Neural progenitor cell (in vitro differentiated cells): Measurements from ENCODE around the gene USP10. TPM values are rescaled to one million over a fixed set of nuclear protein-coding genes. Genes with fewer than 3 reads are reported as not detected.

Source experiments
- DNase-seq: peaks from one replicate; pipeline ENCODE4 v3.0.0-alpha.2; 2016; ENCODE audit warnings: low spot score
- H2AFZ ChIP-seq: fragments of 200-600 bp; sonication (generic); replicated peaks from 2 replicates; pipeline ENCODE4 v1.6.1; 2016; ENCODE audit warnings: antibody characterized with exemption
- H3F3A ChIP-seq: fragments of 200-600 bp; sonication (generic); 2 replicates; pipeline ENCODE4 v1.6.1; 2016; ENCODE audit warnings: antibody characterized with exemption, low read depth
- H3K27ac ChIP-seq: fragments of 200-600 bp; sonication (generic); 2 replicates; pipeline ENCODE4 v1.5.1; 2016; ENCODE audit warnings: mild to moderate bottlenecking
- H3K27me3 ChIP-seq: fragments of 200-600 bp; sonication (generic); 2 replicates; pipeline ENCODE4 v1.6.1; 2016; ENCODE audit warnings: mild to moderate bottlenecking, moderate library complexity
- H3K36me3 ChIP-seq: fragments of 200-600 bp; sonication (generic); 2 replicates; pipeline ENCODE4 v1.5.1; 2016
- H3K4me1 ChIP-seq: fragments of 200-600 bp; sonication (generic); 2 replicates; pipeline ENCODE4 v1.6.1; 2016; ENCODE audit warnings: mixed run types
- H3K4me2 ChIP-seq: fragments of 200-600 bp; sonication (generic); 2 replicates; pipeline ENCODE4 v1.6.1; 2016
- H3K4me3 ChIP-seq: fragments of 200-600 bp; sonication (generic); 2 replicates; pipeline ENCODE4 v1.5.1; 2016
- H3K79me2 ChIP-seq: fragments of 200-600 bp; sonication (generic); 2 replicates; pipeline ENCODE4 v1.6.1; 2016; ENCODE audit warnings: low read depth
- H3K9ac ChIP-seq: fragments of 200-600 bp; sonication (generic); 2 replicates; pipeline ENCODE4 v1.6.1; 2016
- H3K9me3 ChIP-seq: fragments of 200-600 bp; sonication (generic); 2 replicates; pipeline ENCODE4 v1.5.1; 2016; ENCODE audit warnings: low read depth
- H4K20me1 ChIP-seq: fragments of 200-600 bp; sonication (generic); 2 replicates; pipeline ENCODE4 v1.6.1; 2016; ENCODE audit warnings: low read depth
- H3K27ac Mint-ChIP-seq: 3 replicates; pipeline ENCODE4 v1.8.0; 2021; ENCODE audit warnings: mixed read lengths
- H3K27me3 Mint-ChIP-seq: 2 replicates; pipeline ENCODE4 v1.8.0; 2022; ENCODE audit warnings: low read depth, mild to moderate bottlenecking, inconsistent platforms, moderate library complexity, mixed read lengths; ENCODE audit not compliant: insufficient read depth
- H3K36me3 Mint-ChIP-seq: 3 replicates; pipeline ENCODE4 v1.8.0; 2021; ENCODE audit warnings: mixed read lengths
- H3K4me1 Mint-ChIP-seq: 3 replicates; pipeline ENCODE4 v1.8.0; 2021; ENCODE audit warnings: mixed read lengths
- H3K4me3 Mint-ChIP-seq: 3 replicates; pipeline ENCODE4 v1.8.0; 2021; ENCODE audit warnings: mild to moderate bottlenecking, moderate library complexity, mixed read lengths
- H3K9me3 Mint-ChIP-seq: 3 replicates; pipeline ENCODE4 v1.8.0; 2020; ENCODE audit warnings: mixed read lengths
- EZH2 ChIP-seq: fragments of 200-600 bp; sonication (generic); IDR thresholded peaks from 2 replicates; pipeline ENCODE4 v1.6.1; 2017; ENCODE audit warnings: antibody characterized with exemption, mild to moderate bottlenecking, moderate library complexity
- EZH2phosphoT487 ChIP-seq: fragments of 200-600 bp; sonication (generic); IDR thresholded peaks from 2 replicates; pipeline ENCODE4 v1.6.1; 2017; ENCODE audit warnings: antibody characterized with exemption
- total RNA-seq: library from RNA; depleted of rRNA; stranded (reverse); fragments of >200 nt; gene quantifications from 2 replicates; pipeline ENCODE4 v1.2.3, GENCODE V29; 2015; ENCODE audit warnings: low replicate concordance
- TF ChIP-seq, protein P1 (sequence below): fragments of 200-600 bp; sonication (generic); IDR thresholded peaks from 2 replicates; pipeline ENCODE4 v1.5.1; 2017; ENCODE audit warnings: antibody characterized with exemption, mild to moderate bottlenecking

Gene USP10
- total RNA-seq, 1 donor from 2014 or later, result 130 TPM

DNA sequence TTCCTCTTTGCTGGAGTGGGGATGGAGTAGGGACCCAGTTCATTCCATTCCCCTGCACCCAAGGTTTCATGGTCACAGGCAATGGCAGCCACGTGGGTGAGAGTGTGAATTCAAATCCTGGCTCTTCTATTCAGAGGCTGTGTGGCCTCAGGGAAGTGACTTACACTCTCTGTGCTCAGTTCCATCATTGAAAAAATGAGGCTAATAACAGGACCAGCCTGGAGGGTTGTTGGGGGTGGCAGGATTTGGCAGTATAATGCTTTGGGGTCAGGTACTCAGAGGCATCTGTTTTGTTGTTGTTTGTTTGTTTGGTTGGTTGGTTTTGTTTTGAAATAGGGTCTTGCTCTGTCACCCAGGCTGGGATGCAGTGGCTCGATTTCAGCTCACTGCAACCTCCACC is 117.8 kb downstream of the USP10 start:
- H4K20me1 ChIP-seq, result no peaks in the 10 kb centered on the region
- no peaks in the 10 kb centered on the region for H3K9me3 ChIP-seq
- no peaks in the 10 kb centered on the region for H3F3A ChIP-seq
- Mint-ChIP-seq H3K4me1 (peaks cover 19% of the 10 kb centered on the region), H3K27me3 (peaks cover 36% of the 10 kb centered on the region), H3K36me3 (no peaks in the 10 kb centered on the region), H3K4me3 (no peak overlapping the region), H3K27ac (no peak overlapping the region), H3K9me3 (no peaks in the 10 kb centered on the region)
- peaks cover 59% of the 10 kb centered on the region for H3K27me3 ChIP-seq
- no peak for DNase-seq
- no peak overlapping the region for H2AFZ ChIP-seq
- no peaks in the 10 kb centered on the region for H3K36me3 ChIP-seq
- H3K9ac ChIP-seq, result no peak overlapping the region
- no peak overlapping the region for H3K4me3 ChIP-seq
- no peaks in the 10 kb centered on the region for H3K79me2 ChIP-seq
- H3K4me1 ChIP-seq, result no peaks in the 10 kb centered on the region
- H3K4me2 ChIP-seq, result no peak overlapping the region
- TF ChIP-seq EZH2phosphoT487 (no peak), EZH2 (no peak)
- TF ChIP-seq, protein P1, sequence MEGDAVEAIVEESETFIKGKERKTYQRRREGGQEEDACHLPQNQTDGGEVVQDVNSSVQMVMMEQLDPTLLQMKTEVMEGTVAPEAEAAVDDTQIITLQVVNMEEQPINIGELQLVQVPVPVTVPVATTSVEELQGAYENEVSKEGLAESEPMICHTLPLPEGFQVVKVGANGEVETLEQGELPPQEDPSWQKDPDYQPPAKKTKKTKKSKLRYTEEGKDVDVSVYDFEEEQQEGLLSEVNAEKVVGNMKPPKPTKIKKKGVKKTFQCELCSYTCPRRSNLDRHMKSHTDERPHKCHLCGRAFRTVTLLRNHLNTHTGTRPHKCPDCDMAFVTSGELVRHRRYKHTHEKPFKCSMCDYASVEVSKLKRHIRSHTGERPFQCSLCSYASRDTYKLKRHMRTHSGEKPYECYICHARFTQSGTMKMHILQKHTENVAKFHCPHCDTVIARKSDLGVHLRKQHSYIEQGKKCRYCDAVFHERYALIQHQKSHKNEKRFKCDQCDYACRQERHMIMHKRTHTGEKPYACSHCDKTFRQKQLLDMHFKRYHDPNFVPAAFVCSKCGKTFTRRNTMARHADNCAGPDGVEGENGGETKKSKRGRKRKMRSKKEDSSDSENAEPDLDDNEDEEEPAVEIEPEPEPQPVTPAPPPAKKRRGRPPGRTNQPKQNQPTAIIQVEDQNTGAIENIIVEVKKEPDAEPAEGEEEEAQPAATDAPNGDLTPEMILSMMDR, result no peak
- no peak overlapping the region for H3K27ac ChIP-seq

DNA sequence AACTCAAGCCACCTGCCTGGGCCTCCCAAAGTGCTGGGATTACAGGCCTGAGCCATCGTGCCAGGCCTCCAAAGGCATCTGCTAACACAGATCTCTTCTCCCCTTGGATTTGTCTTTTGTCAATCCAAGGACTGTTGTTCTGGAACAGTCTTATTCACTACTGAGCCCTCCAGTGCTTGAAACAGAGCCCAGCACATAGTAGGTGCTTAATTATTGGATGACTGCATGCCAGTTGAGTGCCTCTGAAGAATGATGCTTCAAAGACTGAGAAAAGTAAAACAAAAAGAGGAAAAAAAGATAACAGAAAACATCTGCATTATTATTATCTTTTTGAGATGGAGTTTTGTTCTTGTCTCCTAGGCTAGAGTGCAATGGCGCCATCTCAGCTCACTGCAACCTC is 118.3 kb downstream of the USP10 start:
- Mint-ChIP-seq H3K9me3 (no peaks in the 10 kb centered on the region), H3K4me1 (peaks cover 16% of the 10 kb centered on the region), H3K36me3 (no peaks in the 10 kb centered on the region), H3K4me3 (no peak overlapping the region), H3K27ac (no peak overlapping the region), H3K27me3 (peaks cover 37% of the 10 kb centered on the region)
- no peaks in the 10 kb centered on the region for H3K4me1 ChIP-seq
- H3F3A ChIP-seq, result no peaks in the 10 kb centered on the region
- no peak overlapping the region for H3K27ac ChIP-seq
- no peaks in the 10 kb centered on the region for H3K36me3 ChIP-seq
- H4K20me1 ChIP-seq, result no peaks in the 10 kb centered on the region
- TF ChIP-seq EZH2 (no peak), EZH2phosphoT487 (no peak)
- TF ChIP-seq, protein P1, result no peak
- no peak overlapping the region for H3K4me2 ChIP-seq
- H3K4me3 ChIP-seq, result no peak overlapping the region
- peaks cover 64% of the 10 kb centered on the region for H3K27me3 ChIP-seq
- H2AFZ ChIP-seq, result no peak overlapping the region
- no peaks in the 10 kb centered on the region for H3K79me2 ChIP-seq
- no peak for DNase-seq
- H3K9ac ChIP-seq, result no peak overlapping the region
- H3K9me3 ChIP-seq, result no peaks in the 10 kb centered on the region

DNA sequence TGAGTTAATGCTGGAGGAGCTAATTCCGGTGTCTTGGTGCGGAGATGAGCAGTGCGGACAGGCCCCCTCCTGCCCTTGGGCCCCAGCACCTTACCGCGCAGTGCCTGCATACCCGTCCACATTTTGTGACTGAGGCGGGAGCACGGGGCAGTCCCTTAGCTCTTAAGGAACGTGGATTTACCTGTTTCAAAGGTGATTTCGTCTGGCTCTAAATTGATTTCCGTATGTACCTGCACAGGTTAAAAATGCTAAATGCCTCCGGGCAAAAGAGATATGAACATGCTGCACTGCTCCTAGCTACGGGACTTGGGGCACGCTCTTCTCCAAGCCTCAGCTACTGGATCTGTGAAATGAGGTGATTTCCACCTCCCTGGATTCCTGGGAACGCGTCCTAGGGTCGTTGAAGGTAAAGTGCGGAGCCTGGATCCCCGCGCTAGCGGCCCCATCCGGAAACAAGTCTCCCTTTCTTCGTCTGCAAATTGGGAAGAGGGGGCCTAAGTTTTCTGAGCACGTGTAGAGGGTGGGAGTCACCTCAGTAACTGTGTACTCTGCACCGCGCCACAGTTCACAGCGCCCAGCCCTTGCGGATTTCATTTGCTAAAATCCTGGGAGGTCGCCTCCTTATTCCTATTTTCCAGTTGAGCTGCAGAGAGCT is 119.3 kb downstream of the USP10 start:
- Mint-ChIP-seq H3K27ac (no peak overlapping the region), H3K4me1 (peaks cover 16% of the 10 kb centered on the region), H3K4me3 (peak overlapping the region; percentile 57), H3K9me3 (no peaks in the 10 kb centered on the region), H3K36me3 (no peaks in the 10 kb centered on the region), H3K27me3 (peaks cover 40% of the 10 kb centered on the region)
- peak overlapping the region; percentile 77 for H3K4me2 ChIP-seq
- H3K27ac ChIP-seq, result no peak overlapping the region
- H3K79me2 ChIP-seq, result no peaks in the 10 kb centered on the region
- H3K9ac ChIP-seq, result no peak overlapping the region
- TF ChIP-seq, protein P1, result no peak
- no peak for TF ChIP-seq EZH2phosphoT487
- no peak for TF ChIP-seq EZH2
- H3K27me3 ChIP-seq, result peaks cover 72% of the 10 kb centered on the region
- H3K9me3 ChIP-seq, result no peaks in the 10 kb centered on the region
- no peaks in the 10 kb centered on the region for H3K36me3 ChIP-seq
- H3F3A ChIP-seq, result no peaks in the 10 kb centered on the region
- H3K4me3 ChIP-seq, result peak overlapping the region; percentile 55
- no peaks in the 10 kb centered on the region for H3K4me1 ChIP-seq
- H2AFZ ChIP-seq, result peak overlapping the region; percentile 80
- DNase-seq, result no peak
- H4K20me1 ChIP-seq, result no peaks in the 10 kb centered on the region
